GM18867 (cell line): ENCODE measurements around the gene TTC7B.

Experiments used
- ATAC-seq: cut with Tn5 transposase; IDR thresholded peaks from one replicate; pipeline ENCODE4 v1.9.1; 2021; ENCODE audit warnings: mild to moderate bottlenecking, moderate library complexity; ENCODE audit not compliant: unreplicated experiment

Gene TTC7B

GRCh38 chr14:90805662-90806540 is 10.3 kb downstream of the TTC7B start:
- ATAC-seq: no peak

DNA sequence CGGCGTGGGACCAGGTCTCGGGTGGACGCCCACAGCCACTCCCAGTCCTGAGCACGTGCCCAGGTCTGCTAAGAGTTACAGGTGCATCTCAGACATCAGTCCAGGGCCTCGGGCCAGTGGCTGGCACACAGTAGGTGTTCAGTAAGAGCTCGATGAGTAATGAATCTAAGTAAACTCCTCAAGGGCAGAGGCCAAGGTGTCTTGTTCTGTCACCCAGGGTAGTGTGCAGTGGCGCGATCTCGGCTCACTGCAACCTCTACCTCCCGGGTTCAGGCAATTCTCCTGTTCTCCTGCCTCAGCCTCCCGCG is 11.2 kb downstream of the TTC7B start:
- no peak for ATAC-seq

- no peak for ATAC-seq
These were observed 11.7 kb downstream of the TTC7B start for GRCh38 chr14:90804292-90805083.

DNA sequence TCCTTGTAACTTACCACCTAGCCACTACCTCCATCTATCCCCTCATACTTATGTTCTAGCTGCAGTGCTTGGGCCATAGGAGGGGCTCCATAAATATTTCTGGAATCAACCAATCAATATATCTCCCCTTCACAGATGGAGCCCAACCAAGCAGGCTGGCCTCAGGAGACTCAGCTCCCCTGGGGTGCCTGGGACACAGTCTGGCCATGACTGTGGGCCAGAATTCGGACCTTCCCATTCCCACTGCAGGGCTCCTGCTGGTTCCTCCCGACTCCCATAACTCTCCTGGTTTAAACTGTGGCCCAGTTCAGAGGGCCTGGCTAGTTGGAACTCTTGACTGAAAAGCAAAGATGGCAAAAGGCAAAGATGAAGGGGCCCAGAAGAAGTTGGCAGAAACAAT is 13.0 kb downstream of the TTC7B start:
- no peak for ATAC-seq

GRCh38 chr14:90799420-90799819 is 16.8 kb downstream of the TTC7B start:
- no peak for ATAC-seq

GRCh38 chr14:90797919-90798318 is 18.3 kb downstream of the TTC7B start:
- no peak for ATAC-seq

GRCh38 chr14:90797451-90797850 is 18.8 kb downstream of the TTC7B start:
- no peak for ATAC-seq

DNA sequence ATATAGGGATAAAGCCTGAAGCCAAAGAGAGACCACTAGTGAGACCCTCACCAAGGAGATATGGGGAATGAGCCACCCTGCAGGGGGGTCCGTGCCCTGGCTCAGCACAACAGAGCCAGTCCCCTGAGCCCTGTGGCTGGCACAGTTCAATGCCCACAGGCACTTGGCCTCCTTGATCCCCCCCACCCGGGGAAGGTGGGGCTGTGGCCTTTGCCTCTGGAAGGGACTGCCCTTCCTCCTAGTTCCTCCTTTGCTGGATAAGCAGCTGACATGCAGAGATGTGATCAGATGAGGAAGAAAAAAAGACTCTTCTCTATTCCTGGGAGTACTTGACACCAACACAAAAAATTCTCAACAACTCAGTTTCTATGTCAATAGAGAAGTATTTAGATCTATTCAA is 19.9 kb downstream of the TTC7B start:
- ATAC-seq: no peak

DNA sequence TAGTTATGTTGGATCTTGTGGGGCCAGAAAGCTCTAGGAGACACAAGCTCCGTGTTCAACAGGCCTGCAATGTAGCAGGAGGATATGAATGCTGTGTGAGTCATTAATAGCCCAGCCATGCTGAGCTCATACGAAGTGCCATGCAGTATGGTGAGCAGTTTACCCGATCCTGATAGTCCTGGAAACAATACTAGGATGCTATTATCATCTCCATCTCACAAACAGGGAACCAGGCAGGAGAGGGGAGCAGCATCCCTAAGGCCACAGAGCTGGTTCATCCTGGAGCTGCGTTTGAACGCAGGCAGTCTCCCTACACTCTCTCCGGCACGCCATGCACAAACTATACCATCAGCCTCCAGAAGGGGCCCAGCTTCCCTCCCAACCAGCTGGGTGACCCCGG is 20.5 kb downstream of the TTC7B start:
- no peak for ATAC-seq

DNA sequence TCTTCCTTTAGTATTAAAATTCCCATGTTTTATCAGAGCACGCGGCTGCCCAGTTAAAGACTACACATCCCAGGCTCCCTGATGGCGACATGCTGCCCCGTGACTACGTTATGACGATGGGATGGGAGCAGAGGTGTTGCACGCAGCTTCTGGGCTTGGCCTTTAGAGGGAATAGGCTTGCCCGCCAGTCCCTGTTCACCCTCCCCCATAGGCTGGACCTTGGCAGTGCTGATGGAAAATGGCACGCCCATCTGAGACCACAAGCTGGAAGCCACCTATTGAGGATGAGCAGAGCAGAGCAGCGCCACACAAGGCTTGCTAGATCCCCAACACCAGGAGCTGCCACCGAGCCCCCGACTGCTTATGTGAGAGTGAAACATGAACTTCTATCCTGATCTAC is 24.7 kb downstream of the TTC7B start:
- no peak for ATAC-seq

- ATAC-seq: no peak
These were observed 28.2 kb downstream of the TTC7B start for GRCh38 chr14:90788031-90788430.

DNA sequence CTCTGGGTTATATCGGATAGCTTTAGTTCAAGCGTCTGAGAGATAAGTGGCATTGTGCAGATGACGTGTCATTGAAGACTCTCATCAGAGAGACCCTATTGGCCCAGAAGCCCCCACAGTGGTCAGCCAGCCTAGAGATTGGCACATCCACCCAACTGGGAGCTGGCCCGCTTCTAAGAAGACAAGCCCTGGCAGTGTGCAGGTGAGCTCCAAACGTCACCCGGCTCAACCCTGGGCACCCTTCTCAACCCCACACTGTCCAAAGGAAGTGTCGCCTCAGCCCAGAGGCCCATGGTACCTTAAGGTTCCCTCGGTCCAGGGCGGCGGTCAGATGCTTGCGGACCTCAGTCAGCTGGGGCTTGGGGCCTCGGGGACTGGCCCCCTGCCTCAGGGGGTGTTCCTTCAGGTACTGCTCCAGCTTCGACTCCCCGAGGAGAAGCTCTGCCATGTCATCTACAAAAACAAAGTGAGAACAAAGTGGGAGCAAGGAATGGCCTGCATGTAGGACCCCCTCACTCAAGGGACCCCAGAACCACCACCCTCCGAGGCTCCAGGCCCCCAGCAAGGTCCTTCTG is 30.3 kb downstream of the TTC7B start:
- ATAC-seq: no peak

DNA sequence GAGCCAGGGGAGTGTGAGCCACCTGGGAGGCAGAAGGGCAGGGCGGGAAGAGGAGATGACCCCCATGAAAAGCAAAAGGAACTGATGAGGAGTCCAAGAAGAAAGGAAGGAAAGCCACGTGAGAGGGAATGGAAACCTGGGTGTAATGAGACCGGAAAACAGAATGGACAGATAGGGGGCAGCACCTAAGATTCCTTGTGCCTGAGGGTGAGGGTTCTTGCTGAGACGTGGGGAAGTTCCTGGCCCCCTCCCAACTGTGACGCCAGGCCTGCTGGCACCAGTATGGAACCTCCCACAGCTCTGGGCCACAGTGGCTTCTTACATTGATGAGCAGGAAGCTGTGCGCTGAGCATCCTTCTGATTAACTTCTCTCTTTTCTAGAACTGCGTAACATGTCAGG is 30.8 kb downstream of the TTC7B start:
- ATAC-seq: no peak

- no peak for ATAC-seq
These were observed 31.5 kb downstream of the TTC7B start for GRCh38 chr14:90784621-90785270.

DNA sequence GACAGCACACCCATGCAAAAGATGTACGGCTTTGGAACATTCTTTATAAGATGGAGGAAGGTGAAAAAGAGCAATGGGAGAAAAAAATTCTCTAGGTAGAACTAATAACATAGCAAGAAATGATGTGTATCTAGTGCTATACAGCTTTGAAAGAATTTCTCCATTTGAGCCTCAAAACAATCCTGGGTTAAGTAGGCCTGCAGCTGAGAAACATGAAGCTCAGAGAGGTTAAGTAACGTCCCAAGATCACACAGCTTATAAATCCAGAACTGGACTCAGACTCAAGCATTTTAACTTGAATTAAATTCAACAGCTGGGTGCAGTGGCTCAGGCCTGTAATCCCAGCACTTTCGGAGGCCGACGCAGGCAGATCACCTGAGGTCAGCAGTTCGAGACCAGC is 32.9 kb downstream of the TTC7B start:
- no peak for ATAC-seq

DNA sequence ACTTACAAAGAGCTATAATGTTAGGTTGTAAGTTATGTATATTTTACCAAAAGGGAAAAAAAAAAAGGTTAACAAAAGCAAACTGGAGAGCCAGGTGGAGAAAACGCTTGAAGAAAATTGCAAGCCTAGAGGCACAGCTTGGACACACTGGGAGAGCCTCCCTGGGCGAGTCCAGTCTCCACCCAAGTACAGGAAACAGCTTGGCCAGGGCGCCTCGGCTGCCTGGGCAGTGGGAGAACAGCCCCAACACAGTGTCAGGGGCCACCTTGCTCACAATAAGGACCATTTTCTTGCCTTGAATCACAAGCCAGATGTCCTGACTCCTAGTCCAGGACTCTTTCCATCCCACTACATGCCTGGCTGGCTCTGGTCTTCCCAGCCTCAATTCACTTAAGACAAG is 33.3 kb downstream of the TTC7B start:
- ATAC-seq: no peak

- ATAC-seq: no peak
These were observed 34.4 kb downstream of the TTC7B start for GRCh38 chr14:90781876-90782275.

DNA sequence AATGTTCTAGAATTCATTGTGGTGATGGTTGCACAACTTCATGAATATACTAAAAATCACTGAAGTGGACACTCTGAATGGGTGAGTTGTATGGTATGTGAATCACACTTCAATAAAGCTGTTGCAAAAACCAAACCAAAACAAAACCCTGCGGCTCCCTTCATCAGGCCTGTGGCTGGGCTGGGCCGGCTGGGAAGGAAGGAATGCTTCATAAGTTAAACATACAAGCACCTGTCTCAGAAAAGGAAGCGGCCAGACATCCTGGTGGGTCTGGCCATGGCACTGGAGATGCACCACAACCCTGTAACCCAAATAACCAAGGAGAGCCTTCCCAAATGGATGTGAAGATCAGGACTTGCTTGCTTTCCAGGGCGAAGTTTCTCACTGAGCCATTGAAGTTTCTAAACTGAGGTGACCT is 34.9 kb downstream of the TTC7B start:
- no peak for ATAC-seq

- ATAC-seq: no peak
These were observed 35.7 kb downstream of the TTC7B start for GRCh38 chr14:90780519-90780918.

GRCh38 chr14:90778571-90779255 is 37.5 kb downstream of the TTC7B start:
- no peak for ATAC-seq
